HG03095 (cell line): Measurements from ENCODE around the gene GPX3.

ENCODE experiments used
- ATAC-seq: cut with Tn5 transposase; IDR thresholded peaks from one replicate; pipeline ENCODE4 v1.9.1; 2021; ENCODE audit warnings: moderate library complexity; ENCODE audit not compliant: unreplicated experiment

Gene GPX3, protein sequence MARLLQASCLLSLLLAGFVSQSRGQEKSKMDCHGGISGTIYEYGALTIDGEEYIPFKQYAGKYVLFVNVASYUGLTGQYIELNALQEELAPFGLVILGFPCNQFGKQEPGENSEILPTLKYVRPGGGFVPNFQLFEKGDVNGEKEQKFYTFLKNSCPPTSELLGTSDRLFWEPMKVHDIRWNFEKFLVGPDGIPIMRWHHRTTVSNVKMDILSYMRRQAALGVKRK

DNA sequence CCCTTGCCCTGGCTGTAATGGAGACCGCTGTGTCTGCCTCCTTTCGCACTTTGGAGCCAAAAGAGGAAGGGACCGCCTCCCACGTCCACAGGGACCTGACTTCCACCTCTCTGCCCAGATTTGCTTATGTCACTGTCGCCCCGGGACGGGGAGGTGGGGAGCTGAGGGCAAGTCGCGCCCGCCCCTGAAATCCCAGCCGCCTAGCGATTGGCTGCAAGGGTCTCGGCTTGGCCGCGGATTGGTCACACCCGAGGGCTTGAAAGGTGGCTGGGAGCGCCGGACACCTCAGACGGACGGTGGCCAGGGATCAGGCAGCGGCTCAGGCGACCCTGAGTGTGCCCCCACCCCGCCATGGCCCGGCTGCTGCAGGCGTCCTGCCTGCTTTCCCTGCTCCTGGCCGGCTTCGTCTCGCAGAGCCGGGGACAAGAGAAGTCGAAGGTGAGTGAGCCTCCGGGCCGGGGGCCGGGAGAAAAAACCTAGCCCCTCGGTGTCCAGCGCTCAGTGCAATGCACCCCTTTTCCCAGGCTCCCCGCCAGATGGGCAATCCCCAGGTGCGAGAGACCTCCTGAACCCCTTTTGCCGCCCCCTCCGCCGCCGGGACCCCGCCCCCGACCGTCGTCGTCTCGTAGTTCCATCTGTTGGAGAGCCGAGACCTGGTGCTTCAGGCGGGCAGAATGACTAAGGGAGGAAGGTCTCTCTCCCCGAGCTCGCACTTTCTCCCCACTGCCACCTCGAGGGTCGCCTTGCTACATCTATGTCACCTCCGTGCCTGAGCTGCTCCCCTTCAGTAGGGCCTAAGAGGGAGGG is at the start of gene GPX3:
GPX3 (plus strand) TSS at position 288 of the 807 bp plus-strand sequence; CDS start at position 352, 64 bp downstream.
- peak; percentile 60 for ATAC-seq

DNA sequence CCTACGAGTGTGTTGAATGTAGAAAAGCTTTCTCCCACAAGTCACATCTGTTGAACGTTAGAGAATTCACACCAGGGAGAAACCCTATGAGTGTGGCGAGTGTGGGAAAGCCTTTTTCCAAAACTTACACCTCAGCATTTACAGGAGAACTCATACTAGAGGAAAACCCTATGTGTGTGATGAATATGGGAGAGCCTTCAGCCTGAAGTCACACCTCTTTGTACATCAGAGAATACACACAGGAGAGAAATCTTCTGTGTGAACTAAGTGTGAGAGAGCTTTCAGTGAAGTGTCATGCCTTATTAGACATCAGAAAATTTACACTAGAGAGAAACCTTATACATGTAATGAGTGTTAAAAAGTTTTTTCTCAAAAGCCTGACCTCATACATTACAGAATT is 41.8 kb upstream of the GPX3 start:
- no peak for ATAC-seq

DNA sequence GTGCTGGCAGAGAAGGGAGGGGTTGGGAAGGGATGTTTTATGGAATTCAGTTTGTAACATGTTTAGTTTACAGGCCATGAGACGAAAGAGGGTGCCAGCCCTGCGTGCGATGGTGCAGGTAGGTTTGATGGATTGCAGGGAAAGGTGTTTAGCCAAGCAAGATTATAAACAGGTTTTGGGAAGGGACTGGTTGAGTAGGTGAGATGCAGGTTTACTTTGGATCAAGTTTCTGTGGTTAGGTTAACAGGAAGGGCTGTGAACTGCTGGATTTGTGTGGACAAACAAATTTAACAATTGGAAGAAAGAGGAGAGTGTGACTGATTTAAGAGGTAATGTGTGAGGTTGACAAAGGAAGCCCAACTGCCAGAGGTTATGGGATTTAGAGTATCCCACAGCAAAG is 32.6 kb upstream of the GPX3 start:
- no peak for ATAC-seq

DNA sequence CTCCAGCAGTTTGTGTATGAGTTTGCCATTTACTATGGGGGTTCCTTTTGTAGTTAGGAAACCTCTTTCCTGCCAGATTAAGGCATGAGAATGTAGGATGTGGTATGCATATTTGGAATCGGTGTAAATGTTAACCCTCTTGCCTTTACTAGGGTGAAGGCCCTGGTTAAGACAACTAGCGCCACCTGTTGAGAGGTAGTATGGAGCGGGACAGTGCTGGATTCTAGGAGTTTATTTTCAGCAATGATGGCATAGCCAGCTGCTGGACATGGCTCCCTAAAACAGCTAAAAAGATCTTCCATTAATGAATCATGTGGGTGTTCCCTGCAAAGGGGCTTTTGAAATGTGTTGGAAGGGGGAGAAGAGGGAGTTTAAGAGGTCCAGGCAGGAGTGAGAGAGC is 30.7 kb upstream of the GPX3 start:
- ATAC-seq, result no peak

DNA sequence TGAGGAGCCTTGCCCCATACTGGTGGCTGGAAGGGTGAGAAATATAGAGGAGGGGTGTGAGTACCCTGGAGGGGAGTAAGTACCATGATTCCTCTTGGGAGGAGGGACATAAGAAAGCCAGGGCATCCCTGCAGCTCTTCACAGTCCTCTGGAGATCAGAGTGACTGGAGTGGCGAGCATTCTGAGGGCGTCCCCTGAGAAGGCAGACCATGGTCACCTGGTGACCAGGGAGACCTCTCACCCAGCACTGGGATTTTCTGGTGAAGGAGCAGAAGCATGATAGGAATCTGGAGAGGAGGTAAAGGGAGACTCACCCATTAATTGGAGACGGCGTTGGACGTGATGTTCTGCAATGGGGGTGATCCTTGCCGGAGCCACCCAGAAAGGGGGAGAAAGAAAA is 27.7 kb upstream of the GPX3 start:
- ATAC-seq, result no peak

DNA sequence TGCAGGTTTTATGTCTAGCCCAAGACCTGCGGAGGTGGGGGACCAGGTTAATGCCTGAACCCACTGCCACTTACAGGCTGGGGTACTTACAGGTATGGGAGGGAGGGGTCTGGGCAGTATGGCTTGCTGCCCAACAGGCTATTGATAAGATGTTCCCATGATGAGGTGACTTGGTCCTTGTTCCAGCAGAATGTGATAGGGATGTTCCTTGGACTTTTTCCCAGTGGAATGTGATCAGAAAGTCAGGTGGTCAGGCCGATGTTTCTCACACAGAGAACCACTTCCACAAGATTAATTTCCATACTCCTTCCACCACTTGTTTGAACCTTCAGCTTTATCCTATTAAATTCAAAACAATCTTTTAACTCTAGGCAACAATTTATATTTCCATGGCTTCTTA is 27.0 kb upstream of the GPX3 start:
- ATAC-seq, result no peak

DNA sequence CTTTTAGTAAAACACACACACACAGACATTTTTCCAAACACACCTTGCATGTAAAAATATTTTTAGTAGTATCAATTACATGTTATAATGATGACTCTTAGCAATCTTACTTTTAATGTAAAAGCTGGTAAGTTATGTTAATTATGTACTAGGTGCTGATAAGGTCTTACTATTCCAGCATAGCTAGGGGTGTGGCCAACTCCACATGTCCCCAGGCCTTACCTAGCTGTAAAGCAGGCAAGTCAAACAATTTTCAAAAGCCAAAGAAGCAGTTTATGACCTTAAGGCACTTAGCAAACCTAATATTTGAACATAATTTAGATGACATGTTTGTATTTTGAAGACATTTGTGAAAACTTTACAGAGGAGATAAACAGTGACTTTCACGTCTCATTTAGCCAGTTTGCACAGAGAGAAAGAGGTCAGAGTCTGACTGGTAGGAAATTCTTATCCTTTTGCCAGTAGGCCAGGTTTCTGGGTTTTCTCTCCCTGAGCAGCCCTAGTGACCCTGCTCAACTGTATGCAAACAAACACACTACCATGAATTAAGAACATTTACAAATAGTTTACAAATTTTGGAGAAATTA is 26.5 kb upstream of the GPX3 start:
- ATAC-seq, result no peak

DNA sequence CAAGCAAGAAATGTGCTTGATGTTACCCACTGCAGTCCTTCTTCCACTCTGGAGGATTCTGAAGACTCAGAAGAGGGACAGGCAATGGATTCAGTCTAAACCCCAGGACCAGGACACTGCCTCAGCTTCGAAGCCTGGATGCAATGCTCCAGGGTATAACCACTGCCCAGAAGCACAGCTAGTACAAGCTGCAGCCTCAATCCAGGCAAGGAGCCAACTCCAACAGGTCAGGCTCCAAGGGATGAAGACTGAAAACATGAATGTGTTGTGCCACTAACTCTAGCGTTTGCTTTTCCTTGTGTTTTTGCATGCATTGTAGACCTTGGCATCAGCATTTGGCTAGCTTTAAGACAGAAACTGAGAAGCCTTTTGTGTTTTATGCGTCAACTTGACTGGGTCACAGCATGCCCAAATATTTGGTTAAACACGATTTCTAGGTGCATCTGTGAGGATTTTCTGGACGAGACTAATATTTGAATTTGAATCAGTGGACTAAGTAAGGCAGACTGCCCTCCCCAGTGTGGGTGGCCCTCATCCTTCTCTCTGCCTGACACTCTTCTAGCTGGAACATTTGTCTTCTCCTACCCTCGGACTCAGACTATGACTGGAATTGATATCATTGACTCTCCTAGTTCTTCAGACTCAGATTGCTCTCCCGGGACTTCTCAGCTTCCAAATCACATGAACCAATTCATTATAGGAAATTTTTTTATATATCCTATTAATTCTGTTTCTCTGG is 20.5 kb upstream of the GPX3 start:
- ATAC-seq, result no peak

DNA sequence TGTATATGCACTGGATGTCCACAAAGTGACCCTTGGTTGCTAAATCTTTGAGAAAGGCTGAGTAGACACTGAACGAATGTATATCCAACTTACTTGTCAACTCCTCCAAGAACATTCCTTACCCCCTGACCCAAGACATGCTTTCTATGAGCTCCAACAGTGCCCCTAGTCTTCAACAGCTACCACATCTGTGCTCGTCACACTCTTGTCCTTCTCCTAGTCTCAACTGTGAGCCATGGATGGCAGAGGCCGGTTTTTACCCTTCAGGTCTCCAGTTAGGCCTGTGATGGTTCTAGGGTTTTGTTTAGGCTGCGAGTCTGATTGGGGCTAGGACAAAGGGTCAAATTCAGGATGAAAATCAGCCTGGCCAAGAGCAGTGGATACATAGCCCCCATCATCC is 19.0 kb upstream of the GPX3 start:
- ATAC-seq, result no peak

DNA sequence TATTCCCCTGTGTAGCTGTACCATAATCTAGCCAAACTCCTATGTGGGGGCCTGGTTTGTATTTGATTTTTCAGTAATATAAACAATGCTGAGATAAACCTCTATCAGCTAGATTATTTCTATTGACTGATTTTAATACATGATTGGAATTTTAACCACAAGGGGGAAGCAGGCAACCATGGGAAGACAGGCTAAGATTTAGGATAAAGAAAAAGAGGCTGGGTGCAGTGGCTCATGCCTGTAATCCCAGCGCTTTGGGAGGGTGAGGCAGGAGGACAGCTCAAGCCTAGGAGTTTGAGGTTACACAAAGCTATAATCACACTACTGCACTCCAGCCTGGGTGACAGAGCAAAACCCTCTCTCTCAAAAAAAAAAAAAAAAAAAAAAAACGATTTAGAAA is 18.1 kb upstream of the GPX3 start:
- ATAC-seq, result no peak

DNA sequence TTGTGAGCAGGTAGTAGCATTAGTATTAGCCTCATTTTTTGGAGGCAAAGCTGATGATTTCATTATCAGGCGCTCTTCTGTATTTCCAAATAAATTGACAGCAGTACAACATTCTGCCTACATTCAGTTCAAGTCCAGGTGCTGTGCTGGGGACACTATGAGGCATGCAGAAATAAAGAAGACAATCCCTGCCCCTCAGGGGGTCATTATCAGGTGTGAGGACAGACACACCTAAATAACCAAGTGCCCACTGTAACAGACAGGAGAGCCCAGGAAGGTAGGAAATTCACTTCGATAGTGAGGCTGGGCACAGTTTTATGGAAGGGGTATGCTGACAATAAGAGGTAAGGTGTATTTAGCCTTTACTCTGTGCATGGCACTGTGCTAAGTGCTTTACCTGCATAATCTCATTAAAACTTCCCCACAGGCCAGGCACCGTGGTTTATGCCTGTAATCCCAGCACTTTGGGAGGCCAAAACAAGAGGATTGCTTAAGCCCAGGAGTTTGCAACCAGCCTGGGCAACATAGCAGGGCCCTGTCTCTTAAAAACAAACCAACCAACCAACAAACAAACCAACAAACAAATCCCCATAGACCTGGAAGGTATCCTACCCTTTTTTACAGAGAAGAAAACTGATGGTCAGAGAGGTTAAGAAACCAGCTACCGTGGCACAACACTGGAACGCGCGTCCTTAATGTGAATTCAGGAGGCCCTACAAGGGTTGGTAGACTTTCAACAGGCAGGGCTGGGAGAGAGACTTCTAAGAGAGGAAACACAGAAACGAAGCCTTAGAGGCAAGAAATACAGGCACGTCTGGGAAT is 17.5 kb upstream of the GPX3 start:
- ATAC-seq, result no peak

DNA sequence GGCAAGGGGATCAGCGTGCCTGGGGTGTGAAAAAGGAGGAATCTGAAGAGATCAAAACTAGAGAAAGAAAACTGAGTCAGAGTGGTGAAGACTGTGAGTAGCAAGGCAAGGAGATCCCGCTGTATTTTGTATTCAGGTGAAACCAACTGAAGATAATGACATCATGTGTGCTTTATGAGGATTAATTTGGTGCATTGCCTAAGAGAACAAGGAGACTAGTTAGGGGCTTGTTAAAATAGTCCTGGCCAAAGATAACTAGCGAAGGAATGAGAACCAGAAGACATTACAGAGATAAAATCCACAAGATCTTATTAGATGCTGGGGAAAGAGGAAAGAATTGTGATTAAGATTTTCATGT is 16.9 kb upstream of the GPX3 start:
- ATAC-seq, result no peak

DNA sequence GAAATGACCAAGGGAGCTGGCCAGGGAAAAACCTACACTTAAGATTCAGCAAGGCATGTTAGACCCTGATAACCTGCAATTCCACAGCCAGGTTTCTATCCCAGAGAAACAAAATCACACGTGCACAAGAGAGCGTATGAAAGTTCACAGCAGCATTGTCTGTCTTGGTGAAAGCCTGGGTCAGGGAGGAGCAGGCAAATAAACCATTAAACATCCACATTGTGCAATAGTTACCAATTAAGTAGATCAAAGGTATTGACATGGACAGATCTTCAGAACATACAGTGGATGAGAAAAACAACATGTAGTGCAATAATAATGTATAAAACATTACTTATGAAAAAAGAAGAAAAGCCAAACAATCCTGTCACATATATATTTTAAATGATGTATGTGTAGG is 15.9 kb upstream of the GPX3 start:
- no peak for ATAC-seq

DNA sequence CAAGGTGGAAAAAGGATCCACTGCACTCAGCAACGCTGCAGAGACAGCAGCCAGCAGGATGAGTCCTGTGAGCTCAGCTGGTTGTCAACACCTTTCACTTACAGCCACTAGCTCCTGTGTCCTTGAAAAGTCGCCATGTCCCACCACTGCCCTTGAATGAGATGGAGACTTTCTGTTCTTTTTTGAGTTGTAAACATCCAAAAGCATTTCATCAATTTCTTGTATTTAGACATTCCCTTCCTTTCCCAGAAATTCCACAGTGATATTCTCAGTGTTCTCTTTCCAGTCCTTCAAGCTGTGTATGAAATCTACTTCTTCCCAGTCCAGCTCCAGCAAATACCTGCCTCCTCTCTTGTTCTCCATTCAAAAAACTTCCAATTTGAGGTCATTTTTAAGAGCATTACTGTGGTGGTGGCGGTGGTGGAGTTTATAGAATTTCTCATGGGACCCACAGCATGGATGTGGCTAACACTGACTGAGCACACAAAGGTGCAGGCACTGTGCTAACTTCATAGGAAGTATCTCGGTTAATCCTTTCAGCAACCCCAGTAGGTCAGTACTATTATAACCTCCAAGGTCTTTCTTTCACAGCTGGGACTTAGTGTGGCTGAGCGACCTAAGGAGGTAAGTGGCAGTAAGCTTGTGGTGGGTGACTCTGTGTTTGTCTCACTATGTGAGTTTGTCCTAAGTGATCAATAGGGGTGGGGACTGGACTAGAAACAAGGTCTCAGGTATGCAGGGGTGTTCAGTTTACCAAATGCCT is 15.0 kb upstream of the GPX3 start:
- ATAC-seq, result no peak

DNA sequence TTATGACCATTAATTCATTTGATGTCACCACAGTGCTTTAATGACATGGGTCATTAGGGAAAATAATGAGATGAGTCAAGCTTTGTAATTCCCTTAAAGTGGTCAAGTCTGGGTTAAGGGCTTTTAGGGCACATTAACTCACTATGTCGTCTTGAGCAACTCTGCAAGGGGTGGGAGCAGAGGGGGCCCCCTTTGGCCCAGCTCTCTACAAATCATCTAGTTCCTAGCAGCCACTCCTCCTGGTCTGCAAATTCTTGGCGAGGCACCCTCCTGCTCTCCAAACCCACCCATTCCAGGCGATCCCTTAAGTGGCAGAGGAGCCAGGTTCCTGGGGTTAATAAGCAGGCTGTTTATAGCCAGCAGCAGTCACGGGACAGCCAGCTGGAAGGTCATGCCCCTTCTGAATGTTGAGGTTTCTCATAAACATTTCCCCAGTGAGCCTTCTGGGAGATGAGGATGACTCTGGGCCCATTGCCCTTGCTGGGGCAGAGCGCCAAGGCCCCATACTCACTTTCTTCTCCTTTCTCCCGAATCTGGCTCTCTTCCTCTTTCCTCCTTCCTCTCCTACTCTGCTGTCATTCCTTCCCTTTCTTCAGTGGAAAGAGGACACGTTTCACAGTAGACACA is 14.3 kb upstream of the GPX3 start:
- no peak for ATAC-seq

DNA sequence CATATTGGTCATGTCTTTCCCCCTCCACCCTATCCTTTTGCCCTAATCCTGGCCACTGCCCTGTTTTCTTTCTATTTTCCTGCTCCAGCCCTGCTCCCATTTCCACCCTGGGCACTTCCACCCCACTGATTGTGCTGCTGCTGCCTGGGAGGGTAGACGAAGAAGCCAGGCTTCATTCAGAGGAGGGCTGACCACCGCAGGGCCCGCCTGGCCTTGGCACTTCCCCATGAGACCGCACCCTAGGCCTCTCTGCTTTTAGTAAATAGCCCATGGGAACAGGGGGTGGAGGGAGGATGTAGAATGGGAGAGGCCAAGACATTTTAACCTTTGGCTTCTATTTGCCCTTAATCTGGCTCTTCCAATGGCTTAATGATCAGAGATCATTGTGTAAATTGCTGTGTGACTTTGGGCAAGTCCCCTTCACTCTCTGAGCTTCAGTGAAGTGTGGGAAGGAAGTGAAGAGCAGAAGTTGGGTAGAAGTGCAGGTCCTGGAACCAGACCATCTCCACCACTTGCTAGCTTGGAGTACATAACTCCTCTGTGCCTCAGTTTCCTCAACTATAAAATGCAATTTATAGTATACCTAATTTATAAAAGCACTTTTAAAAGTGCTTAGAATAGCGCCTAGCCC is 13.6 kb upstream of the GPX3 start:
- no peak for ATAC-seq

DNA sequence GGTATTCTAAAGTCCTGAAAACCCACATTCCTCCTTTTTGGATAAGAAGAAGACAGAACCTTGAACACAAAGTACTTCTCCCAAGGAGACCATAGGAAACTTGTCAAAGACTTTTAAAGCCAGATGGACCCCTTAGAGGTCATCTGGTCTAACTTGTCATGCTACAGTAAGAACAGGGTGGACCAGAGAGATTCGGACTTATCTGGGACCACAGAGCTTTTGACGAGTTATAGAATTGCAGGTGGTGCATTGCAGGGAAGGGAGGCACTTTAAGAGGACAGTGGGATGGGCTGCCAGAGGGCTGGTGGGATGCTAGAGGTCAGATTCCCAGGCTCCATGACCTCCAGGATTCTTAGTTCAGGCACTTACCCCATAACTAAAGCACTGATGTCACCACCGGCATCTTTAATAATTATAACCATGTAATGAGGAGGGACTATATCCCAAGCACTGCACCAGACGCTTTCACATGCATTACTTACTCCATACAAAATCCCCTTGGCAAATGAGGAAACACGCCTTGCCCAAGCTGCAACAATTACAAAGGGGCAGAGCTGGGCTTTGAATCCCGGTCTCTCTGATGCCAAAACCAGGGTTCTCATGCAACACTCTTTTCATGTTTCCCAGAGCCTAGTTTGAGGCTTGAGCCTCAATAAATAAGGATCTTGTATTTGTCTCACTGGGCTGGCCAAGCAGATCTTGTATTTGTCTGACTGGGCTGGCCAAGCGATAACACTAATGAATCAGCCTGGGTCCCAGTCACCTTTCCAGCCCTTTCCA is 12.8 kb upstream of the GPX3 start:
- ATAC-seq, result no peak

DNA sequence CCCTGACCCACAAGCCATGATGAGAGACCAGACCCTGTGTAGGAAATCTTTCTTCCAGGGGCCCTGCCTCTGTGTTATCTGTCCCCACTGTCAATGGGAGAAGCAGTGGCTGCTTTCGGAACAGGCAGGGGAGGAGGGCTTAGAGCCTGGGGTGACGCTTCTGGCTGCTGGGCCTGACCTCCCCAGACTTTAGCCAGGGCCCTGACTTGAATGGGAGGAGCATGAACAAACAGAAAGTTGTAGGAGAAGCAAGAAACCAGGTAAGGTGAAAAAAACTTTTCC is 12.2 kb upstream of the GPX3 start:
- no peak for ATAC-seq

DNA sequence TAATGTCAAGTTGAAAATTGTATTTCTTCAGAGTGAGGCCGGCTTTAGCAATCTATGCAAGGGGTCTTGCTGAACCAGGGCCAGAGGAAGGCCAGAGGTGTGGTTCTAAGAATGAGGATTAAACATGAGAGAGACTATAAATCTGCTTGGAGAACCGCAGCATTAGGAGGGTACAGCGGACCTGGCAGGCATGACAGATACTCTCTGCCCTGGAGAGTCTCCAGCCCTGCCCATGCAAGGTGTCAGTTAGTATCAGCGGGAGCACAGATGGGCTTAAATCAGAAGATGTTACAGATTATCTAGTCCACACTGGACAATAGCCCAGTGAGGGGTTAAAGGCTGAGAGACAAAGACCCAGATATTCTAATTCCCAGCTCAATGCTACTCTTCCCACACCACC is 11.5 kb upstream of the GPX3 start:
- no peak for ATAC-seq
